Measurements from ENCODE around the gene INO80D.
"Not testable (repeated sequence)": the region's sequence is repeated elsewhere in the genome, so short reads cannot be mapped to it uniquely, and the experiment has no call there.

The INO80D gene

GRCh38 chr2:206085742-206086445 lies at the start of gene INO80D:
TSS of gene INO80D (minus strand) at chr2:206086174. CDS start at chr2:206063016, 23,158 bp downstream.
- DNase-seq (ENCODE audit: low read depth in 2 of 2), result peak; percentile 54 to 73

GRCh38 chr2:206127656-206128055 lies 41.7 kb upstream of the INO80D start:
- DNase-seq (ENCODE audit: low read depth in 2 of 2), result no peak

GRCh38 chr2:206125901-206126300 lies 39.9 kb upstream of the INO80D start:
- DNase-seq (ENCODE audit: low read depth in 2 of 2), result no peak

- DNase-seq (ENCODE audit: low read depth in 2 of 2), result not testable (repeated sequence)
These were observed 36.6 kb upstream of the INO80D start for GRCh38 chr2:206122569-206122968.

GRCh38 chr2:206116278-206116677 lies 30.3 kb upstream of the INO80D start:
- no peak for DNase-seq (ENCODE audit: low read depth in 2 of 2)

- no peak for DNase-seq (ENCODE audit: low read depth in 2 of 2)
These were observed 29.1 kb upstream of the INO80D start for GRCh38 chr2:206115026-206115578.

- DNase-seq (ENCODE audit: low read depth in 2 of 2), result no peak
These were observed 27.0 kb upstream of the INO80D start for GRCh38 chr2:206112846-206113547.

GRCh38 chr2:206112108-206112507 lies 26.1 kb upstream of the INO80D start:
- no peak for DNase-seq (ENCODE audit: low read depth in 2 of 2)

- no peak for DNase-seq (ENCODE audit: low read depth in 2 of 2)
These were observed 22.7 kb upstream of the INO80D start for GRCh38 chr2:206108713-206109112.

- no peak for DNase-seq (ENCODE audit: low read depth in 2 of 2)
These were observed 19.6 kb upstream of the INO80D start for GRCh38 chr2:206105541-206105940.

GRCh38 chr2:206105038-206105437 lies 19.1 kb upstream of the INO80D start:
- no peak for DNase-seq (ENCODE audit: low read depth in 2 of 2)

- not testable (repeated sequence) for DNase-seq (ENCODE audit: low read depth in 2 of 2)
These were observed 12.9 kb upstream of the INO80D start for GRCh38 chr2:206098872-206099271.

- DNase-seq (ENCODE audit: low read depth in 2 of 2), result no peak
These were observed 12.5 kb upstream of the INO80D start for GRCh38 chr2:206098471-206098870.

GRCh38 chr2:206096876-206097275 lies 10.9 kb upstream of the INO80D start:
- no peak for DNase-seq (ENCODE audit: low read depth in 2 of 2)

GRCh38 chr2:206095536-206096332 lies 9.8 kb upstream of the INO80D start:
- DNase-seq (ENCODE audit: low read depth in 2 of 2), result no peak

- DNase-seq (ENCODE audit: low read depth in 2 of 2), result no peak
These were observed 6.3 kb upstream of the INO80D start for GRCh38 chr2:206092297-206092696.

GRCh38 chr2:206088248-206088647 lies 2.3 kb upstream of the INO80D start:
- DNase-seq (ENCODE audit: low read depth in 2 of 2), result no peak

GRCh38 chr2:206086716-206087350 lies 859 bp upstream of the INO80D start:
- no peak for DNase-seq (ENCODE audit: low read depth in 2 of 2)

- DNase-seq (ENCODE audit: low read depth in 2 of 2), result peak; percentile 18 to 24
These were observed 868 bp downstream of the INO80D start for GRCh38 chr2:206084870-206085741.

GRCh38 chr2:206084439-206084869 lies 1.5 kb downstream of the INO80D start:
- DNase-seq (ENCODE audit: low read depth in 2 of 2), result no peak
